Ishikawa (cell line): Measurements from ENCODE around the gene LNPEP.

Experiments used
- CEBPB ChIP-seq: IDR thresholded peaks from 2 replicates; pipeline ENCODE4 v1.6.1; 2012
- CREB1 ChIP-seq: IDR thresholded peaks from 2 replicates; pipeline ENCODE4 v1.6.1; 2012; ENCODE audit warnings: low read depth
- EGR1 ChIP-seq: IDR thresholded peaks from 2 replicates; pipeline ENCODE4 v1.6.1; 2012
- EP300 ChIP-seq: IDR thresholded peaks from 2 replicates; pipeline ENCODE4 v1.6.1; 2012; ENCODE audit warnings: borderline replicate concordance
- FOXM1 ChIP-seq: IDR thresholded peaks from 2 replicates; pipeline ENCODE4 v1.6.1; 2012; ENCODE audit warnings: low read depth, borderline replicate concordance
- NFIC ChIP-seq: IDR thresholded peaks from 2 replicates; pipeline ENCODE4 v1.6.1; 2012
- RAD21 ChIP-seq: IDR thresholded peaks from 2 replicates; pipeline ENCODE4 v1.6.1; 2012; ENCODE audit warnings: low read depth
- REST ChIP-seq: IDR thresholded peaks from 2 replicates; pipeline ENCODE4 v1.6.1; 2012; ENCODE audit warnings: low read depth, mild to moderate bottlenecking
- TAF1 ChIP-seq: IDR thresholded peaks from 2 replicates; pipeline ENCODE4 v1.6.1; 2012; ENCODE audit warnings: low read depth, mild to moderate bottlenecking
- TCF12 ChIP-seq: IDR thresholded peaks from 2 replicates; pipeline ENCODE4 v1.6.1; 2012; ENCODE audit warnings: low read depth
- TEAD4 ChIP-seq: IDR thresholded peaks from 2 replicates; pipeline ENCODE4 v1.6.1; 2012
- USF1 ChIP-seq: IDR thresholded peaks from 2 replicates; pipeline ENCODE4 v1.6.1; 2012
- YY1 ChIP-seq: IDR thresholded peaks from 2 replicates; pipeline ENCODE4 v1.6.1; 2012; ENCODE audit warnings: low read depth
- ZBTB7A ChIP-seq: IDR thresholded peaks from 2 replicates; pipeline ENCODE4 v1.6.1; 2012; ENCODE audit warnings: low read depth
- TF ChIP-seq, protein P1 (sequence below): IDR thresholded peaks from 2 replicates; pipeline ENCODE4 v1.6.1; 2012

LNPEP gene

GRCh38 chr5:96990102-96990501 is 54.2 kb downstream of the LNPEP start:
- TF ChIP-seq NFIC (no peak), CEBPB (no peak), ZBTB7A (no peak), YY1 (no peak), EP300 (no peak), EGR1 (no peak), TAF1 (no peak), TEAD4 (no peak), REST (no peak), TCF12 (no peak), CREB1 (no peak), FOXM1 (no peak), USF1 (no peak), RAD21 (no peak)
- TF ChIP-seq, protein P1, sequence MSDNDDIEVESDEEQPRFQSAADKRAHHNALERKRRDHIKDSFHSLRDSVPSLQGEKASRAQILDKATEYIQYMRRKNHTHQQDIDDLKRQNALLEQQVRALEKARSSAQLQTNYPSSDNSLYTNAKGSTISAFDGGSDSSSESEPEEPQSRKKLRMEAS: no peak

- TF ChIP-seq YY1 (no peak), EP300 (no peak), USF1 (no peak), NFIC (no peak), CREB1 (no peak), TAF1 (no peak), TCF12 (no peak), CEBPB (no peak), FOXM1 (no peak), EGR1 (no peak), TEAD4 (no peak), REST (no peak), RAD21 (no peak), ZBTB7A (no peak)
- TF ChIP-seq, protein P1: no peak
Measured at GRCh38 chr5:96991708-96992107, 55.8 kb downstream of the LNPEP start.

DNA sequence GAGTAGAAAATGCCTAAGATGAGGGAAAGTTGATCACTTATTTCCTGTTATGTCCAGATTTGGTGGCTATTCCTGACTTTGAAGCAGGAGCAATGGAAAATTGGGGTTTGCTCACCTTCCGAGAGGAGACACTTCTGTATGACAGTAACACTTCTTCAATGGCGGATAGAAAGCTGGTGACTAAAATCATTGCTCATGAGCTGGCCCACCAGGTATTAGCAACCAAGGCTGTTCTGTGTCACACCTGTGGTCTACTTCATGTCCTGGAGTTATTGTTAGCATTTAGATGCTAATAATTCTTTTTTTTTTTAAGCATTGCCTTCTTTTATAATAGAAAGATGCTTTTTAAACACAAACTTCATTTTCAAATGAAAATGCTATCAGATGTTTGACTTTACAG is 57.9 kb downstream of the LNPEP start:
- TF ChIP-seq CEBPB (no peak), RAD21 (no peak), TEAD4 (no peak), EGR1 (no peak), FOXM1 (no peak)

- TF ChIP-seq CREB1 (no peak), RAD21 (no peak)
Measured at GRCh38 chr5:96994493-96994892, 58.6 kb downstream of the LNPEP start.

DNA sequence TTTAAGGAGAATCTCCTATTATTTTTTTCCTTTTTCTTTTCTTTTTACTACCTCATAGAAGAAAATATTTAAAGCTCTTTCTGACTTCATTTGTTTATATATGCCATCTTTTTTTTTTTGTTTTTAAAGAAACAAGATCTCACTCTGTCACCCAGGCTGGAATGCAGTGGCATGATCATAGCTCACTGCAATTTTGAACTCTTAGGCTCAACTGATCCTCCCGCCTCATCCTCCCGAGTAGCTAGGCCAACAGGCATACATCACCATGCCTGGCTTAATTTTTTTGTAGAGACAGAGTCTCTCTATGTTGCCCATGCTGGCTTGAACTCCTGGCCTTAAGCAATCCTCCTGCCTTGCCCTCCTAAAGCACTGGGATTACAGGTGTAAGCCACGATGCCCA is 59.5 kb downstream of the LNPEP start:
- TF ChIP-seq, protein P1: no peak
- TF ChIP-seq USF1: no peak

GRCh38 chr5:96997265-96997859 is 61.5 kb downstream of the LNPEP start:
- no peak for TF ChIP-seq FOXM1
- TF ChIP-seq RAD21: peak; percentile 73
